GM06990 (cell line): ENCODE results near the gene SWAP70.

Source experiments
- DNase-seq: peaks from one replicate; pipeline ENCODE4 v3.0.0-alpha.2; 2011; ENCODE audit not compliant: insufficient read length; ENCODE audit errors: extremely low read depth
- H3K27me3 ChIP-seq: replicated peaks from 2 replicates; pipeline ENCODE4 v1.6.0; 2011; ENCODE audit warnings: low read length; ENCODE audit not compliant: control insufficient read depth, insufficient read depth
- H3K36me3 ChIP-seq: 2 replicates; pipeline ENCODE4 v1.5.1; 2011; ENCODE audit warnings: low read length; ENCODE audit not compliant: control insufficient read depth, insufficient read depth
- H3K4me3 ChIP-seq: replicated peaks from 2 replicates; pipeline ENCODE4 v1.5.1; 2011; ENCODE audit warnings: low read depth, mild to moderate bottlenecking, control low read depth, low read length
- TF ChIP-seq, protein P1 (sequence below): IDR thresholded peaks from 2 replicates; pipeline ENCODE4 v1.5.1; 2011; ENCODE audit warnings: low read length, control low read depth, mild to moderate bottlenecking, inconsistent platforms; ENCODE audit not compliant: insufficient read depth, poor library complexity, severe bottlenecking

Gene SWAP70

DNA sequence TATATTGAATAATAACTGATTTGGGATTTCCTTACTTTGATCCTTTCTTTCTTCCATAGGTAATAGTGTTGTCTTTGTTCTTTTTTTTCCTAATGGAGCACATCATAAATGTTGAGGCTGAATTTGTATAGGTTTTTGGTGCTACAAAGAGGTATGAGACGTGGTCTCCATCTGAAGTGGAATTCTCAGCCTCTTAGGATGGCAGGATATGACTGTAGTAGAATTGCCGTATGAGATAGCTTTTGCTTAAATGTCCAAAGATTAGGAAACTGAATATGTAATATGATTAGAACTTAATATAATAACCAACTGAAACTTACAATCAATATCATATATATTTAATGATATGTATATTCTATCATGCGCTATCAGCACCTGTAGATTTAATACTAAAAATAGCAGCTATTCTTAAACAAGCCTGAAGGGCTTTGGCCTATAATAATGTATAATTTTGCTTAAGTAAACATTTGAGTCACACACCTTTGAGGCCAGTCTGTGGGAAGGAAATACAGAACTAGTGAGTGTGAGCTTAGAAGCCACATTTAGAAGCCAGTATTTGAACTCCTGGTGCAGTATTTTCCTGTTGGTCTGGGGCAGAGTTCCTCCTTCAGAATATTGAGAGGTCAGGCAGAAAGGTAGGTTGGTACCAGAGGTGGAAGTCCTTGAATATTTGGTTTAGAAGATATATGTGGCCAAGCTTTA, 62.6 kb downstream of the SWAP70 start:
- peak; percentile 48 for DNase-seq
- Histone ChIP-seq H3K4me3 (no peak overlapping the region), H3K36me3 (peaks cover 2% of the 10 kb centered on the region), H3K27me3 (no peaks in the 10 kb centered on the region)
- TF ChIP-seq, protein P1, sequence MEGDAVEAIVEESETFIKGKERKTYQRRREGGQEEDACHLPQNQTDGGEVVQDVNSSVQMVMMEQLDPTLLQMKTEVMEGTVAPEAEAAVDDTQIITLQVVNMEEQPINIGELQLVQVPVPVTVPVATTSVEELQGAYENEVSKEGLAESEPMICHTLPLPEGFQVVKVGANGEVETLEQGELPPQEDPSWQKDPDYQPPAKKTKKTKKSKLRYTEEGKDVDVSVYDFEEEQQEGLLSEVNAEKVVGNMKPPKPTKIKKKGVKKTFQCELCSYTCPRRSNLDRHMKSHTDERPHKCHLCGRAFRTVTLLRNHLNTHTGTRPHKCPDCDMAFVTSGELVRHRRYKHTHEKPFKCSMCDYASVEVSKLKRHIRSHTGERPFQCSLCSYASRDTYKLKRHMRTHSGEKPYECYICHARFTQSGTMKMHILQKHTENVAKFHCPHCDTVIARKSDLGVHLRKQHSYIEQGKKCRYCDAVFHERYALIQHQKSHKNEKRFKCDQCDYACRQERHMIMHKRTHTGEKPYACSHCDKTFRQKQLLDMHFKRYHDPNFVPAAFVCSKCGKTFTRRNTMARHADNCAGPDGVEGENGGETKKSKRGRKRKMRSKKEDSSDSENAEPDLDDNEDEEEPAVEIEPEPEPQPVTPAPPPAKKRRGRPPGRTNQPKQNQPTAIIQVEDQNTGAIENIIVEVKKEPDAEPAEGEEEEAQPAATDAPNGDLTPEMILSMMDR: no peak

DNA sequence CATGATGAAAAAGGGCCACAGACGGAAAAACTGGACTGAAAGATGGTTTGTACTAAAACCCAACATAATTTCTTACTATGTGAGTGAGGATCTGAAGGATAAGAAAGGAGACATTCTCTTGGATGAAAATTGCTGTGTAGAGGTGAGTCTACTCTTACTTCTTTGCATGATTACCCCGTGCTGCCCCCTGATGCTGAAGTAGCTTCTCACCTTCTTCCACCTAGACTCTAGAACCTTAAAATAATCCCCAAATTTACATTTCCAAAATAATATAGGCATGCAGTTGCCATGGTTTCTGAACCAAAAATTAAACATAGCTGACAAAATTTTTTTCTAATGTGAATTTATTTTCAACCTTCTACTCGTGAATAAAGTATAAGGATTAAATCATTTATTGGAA, 64.2 kb downstream of the SWAP70 start:
- TF ChIP-seq, protein P1: peak; percentile 2
- H3K4me3 ChIP-seq: no peak overlapping the region
- peaks cover 4% of the 10 kb centered on the region for H3K36me3 ChIP-seq
- no peak for DNase-seq
- H3K27me3 ChIP-seq: no peaks in the 10 kb centered on the region

DNA sequence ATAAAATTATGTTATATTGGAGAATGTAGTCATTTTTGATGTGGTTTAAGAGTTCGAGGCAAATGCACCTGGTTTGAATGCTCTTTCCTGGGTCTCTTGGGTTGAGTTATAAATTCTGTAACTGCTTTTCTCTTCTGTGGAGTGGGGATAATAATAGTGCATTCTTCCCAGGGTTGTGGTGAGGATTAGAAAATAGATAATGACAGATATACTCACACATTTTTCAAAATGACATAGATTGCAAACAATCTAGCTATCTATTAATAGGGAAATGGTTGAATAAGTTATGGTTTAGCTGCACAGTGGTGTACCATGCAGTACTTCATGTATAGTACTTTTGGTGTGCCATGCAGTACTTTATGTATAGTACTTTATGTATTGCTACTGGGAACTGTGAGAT, 67.4 kb downstream of the SWAP70 start:
- no peaks in the 10 kb centered on the region for H3K27me3 ChIP-seq
- H3K36me3 ChIP-seq: peaks cover 6% of the 10 kb centered on the region
- DNase-seq: no peak
- H3K4me3 ChIP-seq: no peak overlapping the region
- TF ChIP-seq, protein P1: no peak

DNA sequence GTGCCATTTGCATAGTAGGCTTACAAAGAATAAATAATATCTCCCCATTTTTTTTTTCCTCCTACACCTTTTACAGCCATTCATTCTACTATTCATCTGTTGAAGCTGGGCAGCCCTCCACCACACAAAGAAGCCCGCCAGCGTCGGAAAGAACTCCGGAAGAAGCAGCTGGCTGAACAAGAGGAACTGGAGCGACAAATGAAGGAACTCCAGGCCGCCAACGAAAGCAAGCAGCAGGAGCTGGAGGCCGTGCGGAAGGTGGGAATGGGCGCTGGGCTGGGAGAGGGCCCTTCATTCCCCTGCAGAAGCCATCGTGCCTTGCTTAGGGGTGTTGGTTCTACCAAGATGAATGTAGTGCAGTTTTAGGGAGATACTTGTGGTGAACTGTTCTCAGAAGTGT, 68.6 kb downstream of the SWAP70 start:
- H3K27me3 ChIP-seq: no peaks in the 10 kb centered on the region
- H3K36me3 ChIP-seq: peaks cover 6% of the 10 kb centered on the region
- DNase-seq: no peak
- H3K4me3 ChIP-seq: no peak overlapping the region
- TF ChIP-seq, protein P1: no peak

DNA sequence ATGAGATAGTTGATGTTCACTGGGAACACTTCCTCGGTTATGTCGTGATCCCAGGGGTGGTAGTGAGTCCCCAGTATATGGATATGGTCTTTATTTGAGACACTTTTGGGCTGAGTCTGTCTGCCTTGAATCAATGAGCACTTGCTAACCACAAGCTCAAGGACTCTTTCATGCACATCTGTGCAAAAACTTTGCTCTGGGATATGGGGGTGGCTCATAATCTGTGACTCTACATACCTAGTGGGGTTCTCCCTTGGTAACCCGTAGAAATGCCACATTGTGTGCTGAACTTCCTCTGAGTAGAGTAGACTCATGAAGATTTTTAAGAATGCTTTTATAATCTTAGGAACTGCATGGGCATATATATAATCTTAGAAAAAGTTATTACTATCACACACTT, 69.3 kb downstream of the SWAP70 start:
- peaks cover 7% of the 10 kb centered on the region for H3K36me3 ChIP-seq
- DNase-seq: no peak
- H3K27me3 ChIP-seq: no peaks in the 10 kb centered on the region
- no peak overlapping the region for H3K4me3 ChIP-seq
- TF ChIP-seq, protein P1: no peak

DNA sequence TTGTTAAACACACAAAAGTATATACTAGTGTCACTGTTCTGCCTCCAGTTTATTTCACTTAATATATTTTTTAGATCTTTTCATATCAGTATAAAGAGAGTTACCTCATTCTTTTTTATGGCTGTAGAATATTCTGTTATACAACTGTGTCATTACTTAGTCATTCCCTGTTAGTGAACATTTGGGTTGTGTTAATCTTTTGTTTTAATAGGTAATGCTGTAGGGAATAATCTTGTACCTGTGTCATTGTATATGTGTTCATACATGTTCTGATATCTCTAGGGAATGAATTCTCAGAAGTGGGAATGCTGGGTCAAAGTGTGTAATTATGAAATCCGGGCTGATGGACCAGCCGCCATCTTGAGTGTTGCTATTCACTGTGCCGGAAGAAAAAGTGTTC, 71.4 kb downstream of the SWAP70 start:
- H3K36me3 ChIP-seq: peaks cover 8% of the 10 kb centered on the region
- H3K4me3 ChIP-seq: no peak overlapping the region
- no peak for DNase-seq
- H3K27me3 ChIP-seq: no peaks in the 10 kb centered on the region
- TF ChIP-seq, protein P1: no peak
